Measurements from ENCODE around the gene NRAP. TPM values are rescaled to one million over a fixed set of nuclear protein-coding genes. Genes with fewer than 3 reads are reported as not detected.

Gene NRAP
- total and polyA plus RNA-seq, 2 donors (not counting 3 experiments of a cell fraction or from before 2014, with no cell fraction given): not detected

DNA sequence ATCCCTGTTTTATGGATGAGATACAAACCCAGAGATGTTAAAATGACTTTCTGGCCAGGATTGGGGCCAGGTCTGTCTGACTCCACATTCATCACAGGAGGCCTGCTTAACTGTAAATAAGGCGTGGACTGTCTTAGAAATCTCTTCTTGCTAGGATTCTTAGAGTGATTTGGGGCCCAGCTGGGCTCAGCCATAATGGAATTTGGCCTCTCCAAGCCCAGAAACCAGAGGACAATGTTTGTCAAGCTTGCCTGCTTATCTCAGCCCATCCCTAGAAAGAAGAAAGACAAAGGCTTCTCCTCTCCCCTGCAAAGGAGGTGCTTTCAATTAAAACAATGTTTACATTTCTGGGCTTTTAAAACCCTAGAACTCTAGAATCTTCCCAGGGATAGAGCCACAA lies 108.1 kb downstream of the NRAP start:
- no peak overlapping the region for H3K27ac ChIP-seq (ENCODE audit: insufficient read depth, low read depth, low read length)
- H3K9me1 ChIP-seq (replicated peaks; ENCODE audit: control insufficient read depth, extremely low read depth, insufficient read depth, low read length): no peaks in the 10 kb centered on the region

More for the DNA sequence above, 108.1 kb downstream of the NRAP start:
- H3K9ac ChIP-seq (replicated peaks; ENCODE audit: extremely low read depth, insufficient read depth, low read length): no peak overlapping the region
- no peaks in the 10 kb centered on the region for H4K20me1 ChIP-seq (replicated peaks; ENCODE audit: control insufficient read depth, extremely low read depth, insufficient read depth, low read length)
- no peak overlapping the region for H2AFZ ChIP-seq (ENCODE audit: low read depth, low read length)
- H3K79me2 ChIP-seq (ENCODE audit: control insufficient read depth, insufficient read depth, low read length): no peaks in the 10 kb centered on the region
- BruUV-seq (replicated peaks): no TSS peak
- ChIA-PET POLR2A (no interaction called here), CTCF (no interaction called here)
- H3K9me3 ChIP-seq (replicated peaks; ENCODE audit: control insufficient read depth, insufficient read depth, low read length): no peaks in the 10 kb centered on the region
- no peak overlapping the region for H3K4me2 ChIP-seq (ENCODE audit: insufficient read depth, low read length)
- H3K4me1 ChIP-seq (ENCODE audit: control insufficient read depth, extremely low read depth, insufficient read depth, low read length): peaks cover 35% of the 10 kb centered on the region
- H3K4me3 ChIP-seq (replicated peaks in 1 of 3; ENCODE audit: insufficient read depth in 1 of 3, low read depth in 1 of 3, low read length in 3 of 3): no peak overlapping the region
- intact Hi-C loops (cut with micrococcal nuclease): loop anchor here (10.0 kb wide), 1 partner anchor 531 kb away; no protein-coding TSS in a partner anchor
- no peaks in the 10 kb centered on the region for H3K27me3 ChIP-seq (ENCODE audit: control insufficient read depth in 2 of 2, insufficient read depth in 2 of 2, low read length in 2 of 2)
- no peak for DNase-seq (ENCODE audit: low read depth, low spot score)
- TF ChIP-seq JUN (IDR thresholded peaks at IDR 0.05; ENCODE audit: borderline replicate concordance, insufficient read depth, insufficient read length, low read depth) (no peak), MYC (IDR thresholded peaks at IDR 0.05; ENCODE audit: low read depth, low read length) (no peak), POLR2A (IDR thresholded peaks at IDR 0.05; ENCODE audit: low read depth, low read length) (no peak), GATA2 (IDR thresholded peaks at IDR 0.05; ENCODE audit: insufficient read depth, insufficient read length, low read depth, low read length) (no peak), EZH2 (IDR thresholded peaks at IDR 0.05; ENCODE audit: borderline replicate concordance, low read depth, low read length, severe bottlenecking) (no peak), POLR2AphosphoS5 (IDR thresholded peaks at IDR 0.05; ENCODE audit: insufficient read depth, low read depth, low read length) (no peak), FOS (IDR thresholded peaks at IDR 0.05; ENCODE audit: borderline replicate concordance, insufficient read depth, low read length) (no peak)
- TF ChIP-seq, protein P1, sequence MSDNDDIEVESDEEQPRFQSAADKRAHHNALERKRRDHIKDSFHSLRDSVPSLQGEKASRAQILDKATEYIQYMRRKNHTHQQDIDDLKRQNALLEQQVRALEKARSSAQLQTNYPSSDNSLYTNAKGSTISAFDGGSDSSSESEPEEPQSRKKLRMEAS (IDR thresholded peaks at IDR 0.05; ENCODE audit: insufficient read depth, insufficient read length): no peak
- TF ChIP-seq, protein P2, sequence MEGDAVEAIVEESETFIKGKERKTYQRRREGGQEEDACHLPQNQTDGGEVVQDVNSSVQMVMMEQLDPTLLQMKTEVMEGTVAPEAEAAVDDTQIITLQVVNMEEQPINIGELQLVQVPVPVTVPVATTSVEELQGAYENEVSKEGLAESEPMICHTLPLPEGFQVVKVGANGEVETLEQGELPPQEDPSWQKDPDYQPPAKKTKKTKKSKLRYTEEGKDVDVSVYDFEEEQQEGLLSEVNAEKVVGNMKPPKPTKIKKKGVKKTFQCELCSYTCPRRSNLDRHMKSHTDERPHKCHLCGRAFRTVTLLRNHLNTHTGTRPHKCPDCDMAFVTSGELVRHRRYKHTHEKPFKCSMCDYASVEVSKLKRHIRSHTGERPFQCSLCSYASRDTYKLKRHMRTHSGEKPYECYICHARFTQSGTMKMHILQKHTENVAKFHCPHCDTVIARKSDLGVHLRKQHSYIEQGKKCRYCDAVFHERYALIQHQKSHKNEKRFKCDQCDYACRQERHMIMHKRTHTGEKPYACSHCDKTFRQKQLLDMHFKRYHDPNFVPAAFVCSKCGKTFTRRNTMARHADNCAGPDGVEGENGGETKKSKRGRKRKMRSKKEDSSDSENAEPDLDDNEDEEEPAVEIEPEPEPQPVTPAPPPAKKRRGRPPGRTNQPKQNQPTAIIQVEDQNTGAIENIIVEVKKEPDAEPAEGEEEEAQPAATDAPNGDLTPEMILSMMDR (IDR thresholded peaks at IDR 0.05; ENCODE audit: extremely low read depth in 1 of 2, insufficient read depth in 1 of 2, low read depth in 1 of 2, low read length in 2 of 2): no peak
- H3K36me3 ChIP-seq (ENCODE audit: control insufficient read depth in 2 of 2, extremely low read depth in 1 of 2, insufficient read depth in 2 of 2, low read length in 2 of 2): no peaks in the 10 kb centered on the region
- no peak for FAIRE-seq
- dilution Hi-C loops (cut with MboI; ENCODE audit: extremely low pct_ligation_motif_present, low sequenced_read_pairs): no loop called here

Measured in endothelial cell of umbilical vein (primary cell).